GM19240 (cell line): ENCODE data around the gene OR2T6.
"Not testable (repeated sequence)": the region's sequence is repeated elsewhere in the genome, so short reads cannot be mapped to it uniquely, and the experiment has no call there.

Source experiments
- DNase-seq: peaks from one replicate; pipeline ENCODE4 v3.0.0; 2011; ENCODE audit warnings: low spot score; ENCODE audit not compliant: insufficient read length

Gene OR2T6

GRCh38 chr1:248375446-248375845 is at the start of gene OR2T6:
TSS of gene OR2T6 (plus strand) at chr1:248375746. CDS start at chr1:248387609, 11,863 bp downstream.
- no peak for DNase-seq

- DNase-seq = no peak
Measured at GRCh38 chr1:248343451-248343850, 32.1 kb upstream of the OR2T6 start.

DNA sequence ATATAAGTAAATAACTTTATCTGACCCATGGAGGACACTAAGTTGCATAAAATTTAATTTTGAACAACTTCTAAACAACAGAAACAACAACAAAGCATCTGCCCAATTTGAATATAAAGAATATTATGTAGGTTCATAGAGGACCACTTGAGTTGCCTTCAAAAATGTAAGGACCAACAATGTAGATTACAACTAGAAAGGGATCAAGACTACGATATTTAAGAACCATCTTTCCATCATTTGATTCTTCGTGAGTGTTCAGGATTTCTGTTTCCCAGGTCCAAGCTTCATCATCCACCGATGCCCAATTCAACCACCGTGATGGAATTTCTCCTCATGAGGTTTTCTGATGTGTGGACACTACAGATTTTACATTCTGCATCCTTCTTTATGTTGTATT is 27.1 kb upstream of the OR2T6 start, which contains the start of gene OR14C36:
Gene OR14C36 (plus strand): TSS at position 301 of the 400 bp plus-strand sequence. CDS start 0 bp downstream, at position 301.
- DNase-seq = no peak

- no peak for DNase-seq
Measured at GRCh38 chr1:248359415-248359814, 16.1 kb upstream of the OR2T6 start.

DNA sequence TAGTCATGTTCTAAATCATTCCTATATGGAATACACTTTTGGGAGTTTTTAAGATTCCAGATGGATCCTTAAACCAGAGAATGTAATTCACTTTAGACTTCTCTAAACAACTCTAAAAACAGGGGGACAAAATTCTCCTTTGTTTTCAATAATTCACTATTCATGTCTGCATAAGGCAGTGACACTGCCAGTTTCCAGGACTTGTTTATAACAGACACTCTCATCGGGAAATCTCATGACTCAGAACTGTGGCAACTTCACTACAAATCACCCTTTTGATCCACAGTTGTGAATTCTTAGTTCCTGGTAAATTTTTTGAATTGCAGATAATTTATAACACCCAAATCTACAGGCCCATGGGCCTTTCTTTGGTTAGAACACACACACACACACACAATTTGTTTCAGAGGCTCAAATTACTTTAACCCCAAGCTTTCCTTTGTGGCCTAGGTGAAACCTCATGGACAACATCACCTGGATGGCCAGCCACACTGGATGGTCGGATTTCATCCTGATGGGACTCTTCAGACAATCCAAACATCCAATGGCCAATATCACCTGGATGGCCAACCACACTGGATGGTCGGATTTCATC is 14.3 kb upstream of the OR2T6 start, which contains the start of gene OR2T4:
Gene OR2T4 (plus strand): TSS at position 545 of the 595 bp plus-strand sequence. CDS start 0 bp downstream, at position 545.
- no peak for DNase-seq

DNA sequence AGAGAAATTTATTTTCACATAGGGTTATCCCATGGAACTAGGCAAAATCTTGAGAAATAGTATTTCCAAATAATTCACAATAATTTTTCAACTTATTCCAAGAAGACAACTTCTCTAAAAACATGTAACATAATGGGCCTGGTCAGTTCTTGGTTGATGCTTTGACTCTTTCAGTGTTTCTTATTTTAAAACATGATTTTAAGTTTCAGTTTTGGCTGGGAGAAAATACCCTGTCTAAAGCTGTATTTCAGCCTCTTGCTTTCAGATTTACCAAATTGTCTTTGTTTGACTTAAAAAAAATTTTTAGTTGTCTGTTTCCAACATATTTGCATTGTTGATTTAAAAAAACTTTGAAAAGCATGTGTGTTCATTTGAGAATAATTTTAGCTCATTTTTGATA is 8.9 kb upstream of the OR2T6 start:
- no peak for DNase-seq

DNA sequence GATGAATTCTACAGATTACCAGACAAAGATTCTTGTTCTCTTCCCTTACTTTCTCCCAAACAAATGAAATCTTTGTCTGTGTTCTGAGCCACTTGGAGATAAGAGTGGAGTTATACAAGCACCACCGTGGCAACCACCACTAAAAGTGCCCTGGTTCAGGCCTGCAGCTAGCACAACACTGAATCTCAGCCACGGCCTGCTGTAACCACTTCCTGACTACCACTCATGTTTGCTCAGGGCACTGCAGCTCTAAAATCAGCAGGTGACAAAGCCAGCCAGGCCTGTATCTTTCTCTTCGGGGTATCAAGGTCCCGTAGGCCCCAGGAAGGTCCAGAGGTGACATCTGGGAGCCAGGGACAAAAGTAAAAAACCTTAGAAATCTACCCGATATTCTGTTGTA is 3.2 kb upstream of the OR2T6 start:
- DNase-seq = no peak

DNA sequence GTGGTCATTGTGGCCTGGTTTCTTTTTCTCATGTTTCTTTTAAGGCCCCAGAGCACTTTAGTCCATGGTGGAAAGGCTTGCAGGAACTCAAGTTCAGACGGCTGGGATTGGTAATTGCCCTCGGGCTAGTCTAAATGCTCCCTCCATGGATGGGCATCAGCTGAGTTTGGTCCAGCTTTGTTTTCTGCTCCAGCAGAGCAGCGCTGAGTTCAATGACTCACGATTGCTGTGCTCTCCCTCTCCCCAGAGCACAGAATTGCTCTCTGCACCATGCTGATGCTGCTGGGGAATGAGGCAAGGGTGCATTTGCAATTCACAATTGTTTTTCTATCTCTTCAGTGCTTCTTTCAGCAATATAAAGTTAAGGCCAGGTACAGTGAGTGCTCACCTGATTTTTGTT is 1.8 kb upstream of the OR2T6 start:
- DNase-seq = no peak

GRCh38 chr1:248376916-248377315 is 1.4 kb downstream of the OR2T6 start:
- DNase-seq = no peak

- no peak for DNase-seq
Measured at GRCh38 chr1:248380854-248381253, 5.3 kb downstream of the OR2T6 start.

GRCh38 chr1:248388426-248388825 is 12.9 kb downstream of the OR2T6 start:
- DNase-seq = no peak

DNA sequence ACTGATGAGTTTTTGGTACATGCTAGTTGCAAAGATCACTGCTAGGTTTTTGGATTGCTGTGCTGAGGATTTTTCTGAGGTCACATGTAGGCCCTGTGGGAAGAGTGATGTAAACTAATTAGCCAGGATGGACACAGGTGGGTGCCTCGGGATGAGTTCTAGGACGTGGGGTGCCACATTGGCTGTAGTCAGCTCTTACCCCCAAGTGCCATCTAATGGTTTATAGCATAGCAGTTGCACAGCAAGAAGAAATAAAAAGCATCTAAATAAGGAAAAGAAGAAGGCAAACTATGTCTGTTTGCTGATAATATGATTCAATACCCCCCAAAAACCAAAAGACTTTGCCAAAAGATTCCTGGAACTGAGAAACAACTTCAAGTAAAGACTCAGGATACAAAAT is 17.5 kb downstream of the OR2T6 start:
- DNase-seq = no peak

- no peak for DNase-seq
Measured at GRCh38 chr1:248402748-248403147, 27.2 kb downstream of the OR2T6 start, which contains the start of gene OR2T1. TSS of gene OR2T1 (plus strand) at chr1:248403048. CDS start at chr1:248406148, 3,100 bp downstream.

DNA sequence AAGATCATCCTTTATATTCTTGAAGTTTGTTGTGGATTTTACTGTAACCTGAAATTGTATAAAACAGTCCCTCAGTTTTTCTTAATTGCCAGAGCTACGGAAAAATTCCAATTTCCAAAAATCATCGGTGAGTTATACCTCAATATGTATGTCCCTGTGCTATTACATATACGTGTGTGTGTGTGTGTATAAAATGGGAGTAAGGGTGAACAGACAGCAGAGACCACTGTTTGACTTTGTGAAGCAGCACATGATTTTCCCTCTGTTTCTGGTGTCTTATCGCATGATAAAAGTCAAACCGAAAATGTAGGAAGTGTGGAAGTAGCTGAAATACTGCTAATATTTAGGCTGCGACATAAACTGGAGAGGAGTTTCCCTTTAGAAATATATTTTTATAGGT is 28.5 kb downstream of the OR2T6 start:
- DNase-seq = no peak

DNA sequence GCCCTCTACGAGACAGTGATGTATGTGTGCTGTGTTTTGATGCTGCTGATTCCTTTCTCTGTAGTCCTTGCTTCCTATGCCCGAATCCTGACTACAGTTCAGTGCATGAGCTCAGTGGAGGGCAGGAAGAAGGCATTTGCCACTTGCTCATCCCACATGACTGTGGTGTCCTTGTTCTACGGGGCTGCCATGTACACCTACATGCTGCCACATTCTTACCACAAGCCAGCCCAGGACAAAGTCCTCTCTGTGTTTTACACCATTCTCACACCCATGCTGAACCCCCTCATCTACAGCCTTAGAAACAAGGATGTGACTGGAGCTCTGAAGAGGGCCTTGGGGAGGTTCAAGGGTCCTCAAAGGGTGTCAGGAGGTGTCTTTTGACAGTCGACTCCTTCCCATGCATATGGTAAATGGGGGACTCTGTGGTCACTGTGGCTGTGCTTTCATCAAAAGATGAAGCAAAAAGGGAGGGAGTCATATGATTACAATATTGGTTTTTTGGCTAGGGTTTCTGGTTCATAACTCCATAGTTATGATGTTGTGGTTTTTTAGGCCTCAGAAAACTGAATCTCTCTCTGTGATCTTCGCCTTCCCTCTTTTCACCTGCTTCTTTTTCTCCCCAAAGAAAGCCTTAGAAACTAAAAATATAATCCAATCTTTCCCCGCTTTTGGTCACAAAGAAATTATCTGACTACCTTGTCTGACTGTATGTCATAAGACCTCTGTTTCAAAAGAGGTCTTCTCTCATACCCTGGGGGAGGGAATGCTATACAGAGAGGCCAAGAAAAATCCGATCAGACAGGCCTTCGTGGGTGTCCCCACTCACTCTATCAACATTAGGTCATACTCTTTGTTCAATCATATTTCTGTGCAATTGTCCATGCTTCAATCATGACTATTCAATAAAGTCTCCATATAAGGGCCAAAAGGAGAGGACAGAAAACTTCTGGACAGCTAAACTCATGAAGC is 31.5 kb downstream of the OR2T6 start:
- no peak for DNase-seq

GRCh38 chr1:248416226-248416625 is 40.7 kb downstream of the OR2T6 start:
- no peak for DNase-seq

GRCh38 chr1:248417854-248418253 is 42.3 kb downstream of the OR2T6 start:
- no peak for DNase-seq

GRCh38 chr1:248421384-248421783 is 45.8 kb downstream of the OR2T6 start:
- no peak for DNase-seq

DNA sequence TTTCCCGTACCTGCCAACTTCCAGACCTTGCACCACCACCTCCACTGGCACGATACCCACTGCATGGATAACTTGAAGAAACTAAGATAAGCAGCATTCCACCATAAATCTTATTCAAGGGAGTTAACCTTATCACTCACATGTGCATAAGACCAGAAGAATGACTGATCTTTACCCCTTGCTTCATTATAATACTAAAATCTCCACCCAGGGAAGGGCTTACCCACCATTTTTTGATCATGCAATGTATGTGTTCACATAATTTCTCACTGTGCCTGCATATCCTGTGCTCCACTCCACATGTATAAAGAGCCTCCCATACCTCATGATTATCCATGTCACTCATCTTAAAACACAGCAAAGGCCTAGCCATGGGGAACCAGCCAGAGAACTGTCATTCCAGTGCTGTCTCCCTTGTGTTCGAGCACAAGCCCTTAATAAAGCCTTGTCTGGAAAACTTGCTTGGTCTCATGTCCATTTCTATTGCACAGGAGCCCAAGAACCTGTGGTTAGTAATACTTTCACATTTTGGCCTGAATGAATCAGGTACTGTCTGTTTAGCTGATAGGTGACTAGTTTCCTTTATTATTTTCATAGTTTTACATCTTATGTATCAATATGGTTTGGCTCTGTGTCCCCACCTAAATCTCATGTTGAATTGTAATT is 52.1 kb downstream of the OR2T6 start:
- not testable (repeated sequence) for DNase-seq

DNA sequence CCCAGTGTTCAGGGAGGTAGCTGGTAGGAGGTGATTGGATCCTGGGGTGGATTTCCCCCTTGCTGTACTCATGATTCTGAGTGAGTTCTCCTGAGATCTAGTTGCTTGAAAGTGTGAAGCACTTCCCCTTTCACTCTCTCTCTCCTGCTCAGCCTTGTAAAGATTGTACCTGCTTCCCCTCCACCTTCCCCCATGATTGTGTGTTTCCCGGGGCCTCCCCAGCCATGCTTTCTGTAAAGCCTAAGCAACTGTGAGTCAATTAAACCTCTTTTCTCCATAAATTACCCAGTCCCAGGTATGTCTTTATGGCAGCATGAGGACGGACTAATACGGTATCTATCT is 52.6 kb downstream of the OR2T6 start:
- DNase-seq = not testable (repeated sequence)

DNA sequence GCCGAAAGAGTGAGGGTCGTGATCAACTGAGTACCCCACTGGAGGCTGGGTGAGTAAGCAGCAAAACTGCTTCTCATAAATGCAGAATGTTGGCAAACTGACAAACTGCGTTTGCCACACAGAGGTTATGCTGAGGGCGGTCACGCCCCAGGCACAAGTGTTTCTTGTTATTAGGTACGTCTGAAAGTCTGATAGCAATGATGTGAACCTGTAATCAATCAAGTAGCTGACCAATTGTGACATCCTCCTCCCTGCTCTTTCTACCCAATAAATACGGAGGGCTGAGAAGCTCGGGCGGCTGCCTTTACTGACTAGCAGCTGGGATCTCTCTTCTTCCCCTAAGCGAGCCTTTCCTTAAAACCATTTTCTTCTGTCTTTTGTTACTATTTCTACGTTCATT is 56.1 kb downstream of the OR2T6 start:
- DNase-seq = not testable (repeated sequence)

DNA sequence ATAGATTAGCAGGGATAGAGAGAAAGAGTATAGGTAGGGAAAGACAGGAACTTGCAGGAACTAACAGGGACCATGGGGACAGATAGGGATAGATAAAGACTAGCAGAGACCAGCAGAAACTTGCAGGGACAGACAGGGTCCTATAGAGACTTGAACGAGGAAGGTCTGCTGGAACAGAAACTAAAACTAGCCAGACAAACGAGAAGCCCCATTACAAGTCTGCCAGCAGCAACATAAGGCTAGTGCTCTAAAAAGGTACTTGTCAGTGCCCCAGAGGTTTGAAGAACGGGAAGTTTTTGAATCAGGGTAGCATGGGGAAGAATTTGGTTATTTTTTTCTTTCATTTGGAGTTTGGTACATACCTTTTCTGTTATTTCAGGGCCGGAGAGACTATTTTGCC is 56.7 kb downstream of the OR2T6 start:
- DNase-seq = not testable (repeated sequence)
